H1 (cell line): Measurements from ENCODE around the gene BRICD5. TPM values are rescaled to one million over a fixed set of nuclear protein-coding genes. Genes with fewer than 3 reads are reported as not detected.

Experiments used
- polyA plus RNA-seq, 7 experiments: library from polyadenylated mRNA; depleted of rRNA in 3 of 7; stranded (reverse) in 5 of 7; unstranded in 2 of 7; fragments of >200 nt in 5 of 7; fragments of 200-250 nt in 2 of 7; gene quantifications; 1 replicate in 5 of 7; 2 replicates in 1 of 7; 4 replicates in 1 of 7; pipeline versions ENCODE4 v1.2.1 to v1.2.3, GENCODE V29; 2011 to 2013; ENCODE audit warnings: missing spikeins in 2 of 7, mixed read lengths in 2 of 7
- total RNA-seq: library from RNA; stranded (reverse); fragmentation: NEBNext Ultra II Directional; extraction: Animal tissue kit (Norgen Biotek cat#: 25700); gene quantifications from 2 replicates; pipeline ENCODE4 v1.2.1, GENCODE V29; 2021
- TF ChIP-seq, protein P1 (sequence below): fragments of 300-600 bp; sonication (generic); IDR thresholded peaks from 2 replicates; pipeline ENCODE4 v1.7.1; 2012; ENCODE audit warnings: low read length, moderate library complexity, mild to moderate bottlenecking, inconsistent platforms; ENCODE audit not compliant: insufficient replicate concordance

Gene BRICD5
- total and polyA plus RNA-seq, 2 of the 8 experiments (the other 6 are each of a cell fraction or from before 2014, with no cell fraction given), result 8.5 to 14.2 TPM

DNA sequence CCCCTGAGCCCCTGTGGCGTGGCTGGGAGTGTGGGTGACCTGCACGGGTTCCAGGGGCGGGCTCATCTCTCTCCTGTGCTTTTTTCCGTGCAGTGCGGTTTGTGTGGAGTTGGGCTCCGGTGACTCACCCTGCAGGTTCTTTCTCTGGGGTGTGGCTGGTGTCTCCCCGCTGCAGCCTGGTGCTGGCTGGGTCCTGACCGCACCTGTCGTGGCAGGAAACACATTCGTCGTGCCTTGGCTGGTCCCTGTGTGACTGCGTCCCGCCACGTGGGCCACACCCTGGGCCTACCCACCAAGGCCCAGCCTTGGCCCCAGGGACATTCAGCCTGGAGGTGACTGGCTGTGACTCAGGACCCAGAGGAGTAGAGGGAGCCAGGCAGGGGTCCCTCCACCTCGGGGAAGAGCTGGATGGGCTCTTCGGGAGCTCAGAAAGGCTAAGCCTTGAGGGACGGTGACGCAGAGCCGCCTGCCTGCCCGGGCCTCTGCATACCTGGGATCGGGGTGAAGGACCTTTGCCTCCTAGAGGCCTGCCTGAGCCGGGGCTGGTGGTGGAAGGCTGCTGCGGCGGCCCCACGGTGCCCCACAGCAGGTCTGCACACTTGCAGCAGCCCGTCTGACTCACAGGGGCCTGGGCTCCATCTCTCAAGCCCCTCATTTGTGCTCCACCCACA, 47.3 kb downstream of the BRICD5 start (continued):
- TF ChIP-seq, protein P1, sequence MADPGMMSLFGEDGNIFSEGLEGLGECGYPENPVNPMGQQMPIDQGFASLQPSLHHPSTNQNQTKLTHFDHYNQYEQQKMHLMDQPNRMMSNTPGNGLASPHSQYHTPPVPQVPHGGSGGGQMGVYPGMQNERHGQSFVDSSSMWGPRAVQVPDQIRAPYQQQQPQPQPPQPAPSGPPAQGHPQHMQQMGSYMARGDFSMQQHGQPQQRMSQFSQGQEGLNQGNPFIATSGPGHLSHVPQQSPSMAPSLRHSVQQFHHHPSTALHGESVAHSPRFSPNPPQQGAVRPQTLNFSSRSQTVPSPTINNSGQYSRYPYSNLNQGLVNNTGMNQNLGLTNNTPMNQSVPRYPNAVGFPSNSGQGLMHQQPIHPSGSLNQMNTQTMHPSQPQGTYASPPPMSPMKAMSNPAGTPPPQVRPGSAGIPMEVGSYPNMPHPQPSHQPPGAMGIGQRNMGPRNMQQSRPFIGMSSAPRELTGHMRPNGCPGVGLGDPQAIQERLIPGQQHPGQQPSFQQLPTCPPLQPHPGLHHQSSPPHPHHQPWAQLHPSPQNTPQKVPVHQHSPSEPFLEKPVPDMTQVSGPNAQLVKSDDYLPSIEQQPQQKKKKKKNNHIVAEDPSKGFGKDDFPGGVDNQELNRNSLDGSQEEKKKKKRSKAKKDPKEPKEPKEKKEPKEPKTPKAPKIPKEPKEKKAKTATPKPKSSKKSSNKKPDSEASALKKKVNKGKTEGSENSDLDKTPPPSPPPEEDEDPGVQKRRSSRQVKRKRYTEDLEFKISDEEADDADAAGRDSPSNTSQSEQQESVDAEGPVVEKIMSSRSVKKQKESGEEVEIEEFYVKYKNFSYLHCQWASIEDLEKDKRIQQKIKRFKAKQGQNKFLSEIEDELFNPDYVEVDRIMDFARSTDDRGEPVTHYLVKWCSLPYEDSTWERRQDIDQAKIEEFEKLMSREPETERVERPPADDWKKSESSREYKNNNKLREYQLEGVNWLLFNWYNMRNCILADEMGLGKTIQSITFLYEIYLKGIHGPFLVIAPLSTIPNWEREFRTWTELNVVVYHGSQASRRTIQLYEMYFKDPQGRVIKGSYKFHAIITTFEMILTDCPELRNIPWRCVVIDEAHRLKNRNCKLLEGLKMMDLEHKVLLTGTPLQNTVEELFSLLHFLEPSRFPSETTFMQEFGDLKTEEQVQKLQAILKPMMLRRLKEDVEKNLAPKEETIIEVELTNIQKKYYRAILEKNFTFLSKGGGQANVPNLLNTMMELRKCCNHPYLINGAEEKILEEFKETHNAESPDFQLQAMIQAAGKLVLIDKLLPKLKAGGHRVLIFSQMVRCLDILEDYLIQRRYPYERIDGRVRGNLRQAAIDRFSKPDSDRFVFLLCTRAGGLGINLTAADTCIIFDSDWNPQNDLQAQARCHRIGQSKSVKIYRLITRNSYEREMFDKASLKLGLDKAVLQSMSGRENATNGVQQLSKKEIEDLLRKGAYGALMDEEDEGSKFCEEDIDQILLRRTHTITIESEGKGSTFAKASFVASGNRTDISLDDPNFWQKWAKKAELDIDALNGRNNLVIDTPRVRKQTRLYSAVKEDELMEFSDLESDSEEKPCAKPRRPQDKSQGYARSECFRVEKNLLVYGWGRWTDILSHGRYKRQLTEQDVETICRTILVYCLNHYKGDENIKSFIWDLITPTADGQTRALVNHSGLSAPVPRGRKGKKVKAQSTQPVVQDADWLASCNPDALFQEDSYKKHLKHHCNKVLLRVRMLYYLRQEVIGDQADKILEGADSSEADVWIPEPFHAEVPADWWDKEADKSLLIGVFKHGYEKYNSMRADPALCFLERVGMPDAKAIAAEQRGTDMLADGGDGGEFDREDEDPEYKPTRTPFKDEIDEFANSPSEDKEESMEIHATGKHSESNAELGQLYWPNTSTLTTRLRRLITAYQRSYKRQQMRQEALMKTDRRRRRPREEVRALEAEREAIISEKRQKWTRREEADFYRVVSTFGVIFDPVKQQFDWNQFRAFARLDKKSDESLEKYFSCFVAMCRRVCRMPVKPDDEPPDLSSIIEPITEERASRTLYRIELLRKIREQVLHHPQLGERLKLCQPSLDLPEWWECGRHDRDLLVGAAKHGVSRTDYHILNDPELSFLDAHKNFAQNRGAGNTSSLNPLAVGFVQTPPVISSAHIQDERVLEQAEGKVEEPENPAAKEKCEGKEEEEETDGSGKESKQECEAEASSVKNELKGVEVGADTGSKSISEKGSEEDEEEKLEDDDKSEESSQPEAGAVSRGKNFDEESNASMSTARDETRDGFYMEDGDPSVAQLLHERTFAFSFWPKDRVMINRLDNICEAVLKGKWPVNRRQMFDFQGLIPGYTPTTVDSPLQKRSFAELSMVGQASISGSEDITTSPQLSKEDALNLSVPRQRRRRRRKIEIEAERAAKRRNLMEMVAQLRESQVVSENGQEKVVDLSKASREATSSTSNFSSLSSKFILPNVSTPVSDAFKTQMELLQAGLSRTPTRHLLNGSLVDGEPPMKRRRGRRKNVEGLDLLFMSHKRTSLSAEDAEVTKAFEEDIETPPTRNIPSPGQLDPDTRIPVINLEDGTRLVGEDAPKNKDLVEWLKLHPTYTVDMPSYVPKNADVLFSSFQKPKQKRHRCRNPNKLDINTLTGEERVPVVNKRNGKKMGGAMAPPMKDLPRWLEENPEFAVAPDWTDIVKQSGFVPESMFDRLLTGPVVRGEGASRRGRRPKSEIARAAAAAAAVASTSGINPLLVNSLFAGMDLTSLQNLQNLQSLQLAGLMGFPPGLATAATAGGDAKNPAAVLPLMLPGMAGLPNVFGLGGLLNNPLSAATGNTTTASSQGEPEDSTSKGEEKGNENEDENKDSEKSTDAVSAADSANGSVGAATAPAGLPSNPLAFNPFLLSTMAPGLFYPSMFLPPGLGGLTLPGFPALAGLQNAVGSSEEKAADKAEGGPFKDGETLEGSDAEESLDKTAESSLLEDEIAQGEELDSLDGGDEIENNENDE, result no peak
